ENCODE measurements around the gene TFF1.

TFF1 gene

DNA sequence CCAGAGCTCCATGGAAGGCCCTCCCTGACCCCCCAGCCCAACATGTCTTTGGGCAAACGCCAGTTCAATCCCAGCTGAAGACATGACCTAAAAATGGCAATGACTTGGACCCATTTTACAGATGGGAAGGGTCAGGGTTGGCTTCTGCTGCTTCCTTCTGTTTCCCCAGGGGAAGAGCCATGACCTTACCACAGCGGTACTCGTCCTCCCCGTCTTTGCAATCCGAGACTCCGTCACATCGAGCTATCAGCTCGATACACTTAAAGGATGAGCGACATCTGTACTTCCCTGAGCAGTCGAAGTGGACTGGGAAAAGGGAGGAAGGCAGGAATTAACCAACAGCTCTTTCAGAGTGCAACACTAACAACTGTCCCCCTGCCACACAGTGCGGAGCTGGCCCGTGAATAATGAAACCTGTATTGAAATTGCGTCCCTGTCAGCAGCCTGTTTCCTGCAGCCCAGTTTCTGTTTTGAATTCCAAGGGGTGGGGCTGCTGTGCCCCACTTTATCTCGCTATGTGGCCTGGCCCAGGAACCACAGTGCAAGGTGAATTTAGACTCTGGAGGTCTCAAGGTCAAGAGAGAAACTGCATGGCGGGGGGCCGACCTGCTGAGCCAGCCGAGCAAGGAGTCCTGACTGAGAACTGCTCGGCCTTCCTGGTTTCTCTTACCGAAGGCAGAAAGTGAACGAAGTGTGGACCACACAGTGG is 22.6 kb upstream of the TFF1 start:
- no peak overlapping the region for H3K27ac Mint-ChIP-seq
- H3K36me3 Mint-ChIP-seq (ENCODE audit: low read depth): no peaks in the 10 kb centered on the region
- peaks cover 33% of the 10 kb centered on the region for H3K27me3 Mint-ChIP-seq (ENCODE audit: low read depth, poor library complexity)
- peak overlapping the region; percentile 21 for H3K4me3 Mint-ChIP-seq
- H3K4me1 Mint-ChIP-seq: peaks cover 62% of the 10 kb centered on the region
- TF ChIP-seq, protein P1, sequence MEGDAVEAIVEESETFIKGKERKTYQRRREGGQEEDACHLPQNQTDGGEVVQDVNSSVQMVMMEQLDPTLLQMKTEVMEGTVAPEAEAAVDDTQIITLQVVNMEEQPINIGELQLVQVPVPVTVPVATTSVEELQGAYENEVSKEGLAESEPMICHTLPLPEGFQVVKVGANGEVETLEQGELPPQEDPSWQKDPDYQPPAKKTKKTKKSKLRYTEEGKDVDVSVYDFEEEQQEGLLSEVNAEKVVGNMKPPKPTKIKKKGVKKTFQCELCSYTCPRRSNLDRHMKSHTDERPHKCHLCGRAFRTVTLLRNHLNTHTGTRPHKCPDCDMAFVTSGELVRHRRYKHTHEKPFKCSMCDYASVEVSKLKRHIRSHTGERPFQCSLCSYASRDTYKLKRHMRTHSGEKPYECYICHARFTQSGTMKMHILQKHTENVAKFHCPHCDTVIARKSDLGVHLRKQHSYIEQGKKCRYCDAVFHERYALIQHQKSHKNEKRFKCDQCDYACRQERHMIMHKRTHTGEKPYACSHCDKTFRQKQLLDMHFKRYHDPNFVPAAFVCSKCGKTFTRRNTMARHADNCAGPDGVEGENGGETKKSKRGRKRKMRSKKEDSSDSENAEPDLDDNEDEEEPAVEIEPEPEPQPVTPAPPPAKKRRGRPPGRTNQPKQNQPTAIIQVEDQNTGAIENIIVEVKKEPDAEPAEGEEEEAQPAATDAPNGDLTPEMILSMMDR (IDR thresholded peaks at IDR 0.05): no peak
- peaks cover 32% of the 10 kb centered on the region for H3K9me3 Mint-ChIP-seq
- no peak for DNase-seq

DNA sequence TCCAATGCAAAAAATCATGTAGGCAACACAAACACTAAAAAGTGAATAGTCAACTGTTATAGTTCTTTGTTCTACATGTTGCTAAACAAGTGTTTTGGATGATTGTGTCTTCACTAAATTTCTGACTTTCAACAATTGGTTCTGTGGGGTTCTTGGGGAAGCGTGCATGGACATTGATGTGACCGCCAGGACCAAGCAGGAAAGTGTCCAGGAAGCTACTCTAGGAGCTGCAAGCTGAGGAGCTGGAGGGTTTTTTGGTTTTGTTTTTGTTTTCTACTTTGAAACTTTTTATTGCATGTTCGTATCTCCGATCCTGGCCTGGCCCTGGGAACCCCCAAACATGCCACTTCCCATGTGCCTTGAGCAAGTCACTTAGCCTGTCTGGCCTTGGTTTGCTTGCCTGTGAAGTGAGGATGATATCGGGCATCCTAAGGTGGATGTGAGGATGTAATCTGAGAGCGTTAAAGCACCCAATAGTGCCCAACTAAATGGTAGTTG is 21.6 kb upstream of the TFF1 start:
- TF ChIP-seq, protein P1 (IDR thresholded peaks at IDR 0.05): no peak
- peaks cover 31% of the 10 kb centered on the region for H3K27me3 Mint-ChIP-seq (ENCODE audit: low read depth, poor library complexity)
- H3K36me3 Mint-ChIP-seq (ENCODE audit: low read depth): no peaks in the 10 kb centered on the region
- no peak overlapping the region for H3K27ac Mint-ChIP-seq
- peaks cover 32% of the 10 kb centered on the region for H3K9me3 Mint-ChIP-seq
- H3K4me1 Mint-ChIP-seq: peaks cover 56% of the 10 kb centered on the region
- DNase-seq: no peak
- no peak overlapping the region for H3K4me3 Mint-ChIP-seq

DNA sequence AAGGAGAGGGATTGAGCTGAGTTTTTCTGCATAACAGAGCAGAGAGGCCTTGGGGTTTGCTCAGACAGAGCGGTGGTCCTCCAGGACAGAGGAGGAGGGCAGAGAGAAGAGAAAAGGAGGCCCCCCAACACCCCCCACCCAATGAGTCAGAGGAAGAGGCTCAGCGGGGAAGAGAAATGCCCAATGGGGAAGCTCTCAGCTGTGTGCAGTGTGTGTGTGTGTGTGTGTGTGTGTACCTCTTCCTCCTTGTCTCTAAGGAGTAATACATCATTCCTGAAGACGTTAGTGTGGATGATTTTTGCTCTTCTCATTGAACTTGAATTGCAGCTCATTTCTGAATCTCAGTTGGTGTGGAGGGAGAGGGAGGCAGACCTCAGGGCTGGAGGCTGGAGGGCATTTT is 20.8 kb upstream of the TFF1 start:
- H3K36me3 Mint-ChIP-seq (ENCODE audit: low read depth): no peaks in the 10 kb centered on the region
- H3K27me3 Mint-ChIP-seq (ENCODE audit: low read depth, poor library complexity): peaks cover 37% of the 10 kb centered on the region
- peaks cover 38% of the 10 kb centered on the region for H3K9me3 Mint-ChIP-seq
- peak overlapping the region; percentile 52 for H3K27ac Mint-ChIP-seq
- TF ChIP-seq, protein P1 (IDR thresholded peaks at IDR 0.05): no peak
- DNase-seq: no peak
- peaks cover 54% of the 10 kb centered on the region for H3K4me1 Mint-ChIP-seq
- no peak overlapping the region for H3K4me3 Mint-ChIP-seq

DNA sequence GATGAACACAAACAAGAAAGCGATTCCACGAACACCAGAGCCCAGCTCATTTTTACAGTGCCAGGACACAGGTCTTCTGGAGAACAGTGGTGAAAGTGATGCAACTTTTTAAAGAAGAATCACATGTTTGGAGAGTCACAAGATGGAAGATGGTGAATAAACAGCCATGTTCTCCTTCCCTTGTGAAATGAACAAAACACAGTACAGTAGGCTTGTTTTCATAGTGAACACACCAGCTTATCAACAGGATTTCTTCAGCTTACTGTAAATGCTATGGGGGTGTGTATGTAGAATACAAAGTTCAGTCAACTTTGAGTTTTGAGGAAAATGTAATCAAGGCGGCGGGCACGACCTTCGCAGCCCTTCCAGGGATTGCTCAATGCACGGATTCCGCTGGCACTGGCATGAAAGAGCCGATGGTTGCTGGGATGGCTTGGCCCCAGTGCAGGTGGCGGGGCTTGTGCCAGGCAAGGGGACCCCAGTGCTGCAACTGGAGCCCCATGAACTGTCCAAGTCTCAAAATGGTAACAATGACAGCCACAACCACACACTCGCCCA is 19.8 kb upstream of the TFF1 start:
- Mint-ChIP-seq H3K9me3 (peaks cover 45% of the 10 kb centered on the region), H3K27me3 (ENCODE audit: low read depth, poor library complexity) (peaks cover 44% of the 10 kb centered on the region), H3K4me3 (no peak overlapping the region), H3K36me3 (ENCODE audit: low read depth) (no peaks in the 10 kb centered on the region), H3K4me1 (peaks cover 50% of the 10 kb centered on the region), H3K27ac (no peak overlapping the region)
- DNase-seq: no peak
- TF ChIP-seq, protein P1 (IDR thresholded peaks at IDR 0.05): no peak

DNA sequence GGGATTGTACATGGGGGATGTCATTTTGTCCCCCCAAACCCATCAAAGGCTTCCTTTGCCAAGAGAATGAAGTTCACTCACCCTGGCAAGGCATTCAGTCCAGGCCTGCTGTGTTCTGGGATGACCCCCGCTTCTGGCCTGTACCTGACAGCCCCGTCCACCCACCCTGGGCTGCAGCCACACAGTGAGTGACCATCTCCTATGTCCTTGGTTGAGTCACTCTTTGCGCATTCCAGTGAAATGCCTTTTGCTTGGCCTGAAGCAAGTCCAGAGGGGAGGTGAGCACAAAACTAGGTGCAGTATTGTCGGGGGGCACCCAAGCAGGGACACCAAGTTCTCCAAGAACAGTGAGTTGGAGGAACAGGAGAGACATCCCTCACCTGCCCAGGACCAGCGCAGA is 19.3 kb upstream of the TFF1 start:
- Mint-ChIP-seq H3K27ac (no peak overlapping the region), H3K27me3 (ENCODE audit: low read depth, poor library complexity) (peaks cover 44% of the 10 kb centered on the region), H3K4me3 (no peak overlapping the region), H3K4me1 (peaks cover 45% of the 10 kb centered on the region), H3K36me3 (ENCODE audit: low read depth) (no peaks in the 10 kb centered on the region), H3K9me3 (peaks cover 40% of the 10 kb centered on the region)
- TF ChIP-seq, protein P1 (IDR thresholded peaks at IDR 0.05): no peak
- DNase-seq: no peak

DNA sequence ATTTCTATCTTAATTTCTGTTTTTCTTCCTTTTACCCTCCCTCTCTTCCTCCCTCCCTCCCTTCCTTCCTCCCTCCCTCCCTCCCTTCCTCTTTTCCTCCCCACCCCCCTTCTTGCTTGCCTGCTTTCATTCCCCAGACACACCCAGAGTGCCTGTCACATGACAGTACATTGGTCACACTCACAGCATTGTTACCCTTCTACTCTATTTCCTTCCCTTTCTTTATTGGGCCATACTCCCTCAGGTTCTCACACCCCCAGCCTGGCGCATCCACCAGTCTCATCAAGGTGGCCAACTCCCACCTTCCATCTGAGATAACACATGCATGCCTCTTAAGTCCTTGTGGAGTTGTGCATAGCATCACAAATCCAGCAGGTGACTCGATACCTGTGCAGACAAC is 18.7 kb upstream of the TFF1 start:
- Mint-ChIP-seq H3K9me3 (peaks cover 40% of the 10 kb centered on the region), H3K27ac (no peak overlapping the region), H3K4me1 (peaks cover 44% of the 10 kb centered on the region), H3K4me3 (no peak overlapping the region), H3K36me3 (ENCODE audit: low read depth) (no peaks in the 10 kb centered on the region), H3K27me3 (ENCODE audit: low read depth, poor library complexity) (peaks cover 44% of the 10 kb centered on the region)
- TF ChIP-seq, protein P1 (IDR thresholded peaks at IDR 0.05): no peak
- DNase-seq: no peak

All from nephron progenitor cell (in vitro differentiated cells).